GM12873 (cell line): Measurements from ENCODE around the gene RGS17.

Experiments
- TF ChIP-seq, protein P1 (sequence below): IDR thresholded peaks from 2 replicates; pipeline ENCODE4 v1.5.1; 2012; ENCODE audit warnings: low read depth, mild to moderate bottlenecking, moderate library complexity, low read length, control low read depth; ENCODE audit not compliant: insufficient read depth; ENCODE audit errors: missing control alignments

Gene RGS17

DNA sequence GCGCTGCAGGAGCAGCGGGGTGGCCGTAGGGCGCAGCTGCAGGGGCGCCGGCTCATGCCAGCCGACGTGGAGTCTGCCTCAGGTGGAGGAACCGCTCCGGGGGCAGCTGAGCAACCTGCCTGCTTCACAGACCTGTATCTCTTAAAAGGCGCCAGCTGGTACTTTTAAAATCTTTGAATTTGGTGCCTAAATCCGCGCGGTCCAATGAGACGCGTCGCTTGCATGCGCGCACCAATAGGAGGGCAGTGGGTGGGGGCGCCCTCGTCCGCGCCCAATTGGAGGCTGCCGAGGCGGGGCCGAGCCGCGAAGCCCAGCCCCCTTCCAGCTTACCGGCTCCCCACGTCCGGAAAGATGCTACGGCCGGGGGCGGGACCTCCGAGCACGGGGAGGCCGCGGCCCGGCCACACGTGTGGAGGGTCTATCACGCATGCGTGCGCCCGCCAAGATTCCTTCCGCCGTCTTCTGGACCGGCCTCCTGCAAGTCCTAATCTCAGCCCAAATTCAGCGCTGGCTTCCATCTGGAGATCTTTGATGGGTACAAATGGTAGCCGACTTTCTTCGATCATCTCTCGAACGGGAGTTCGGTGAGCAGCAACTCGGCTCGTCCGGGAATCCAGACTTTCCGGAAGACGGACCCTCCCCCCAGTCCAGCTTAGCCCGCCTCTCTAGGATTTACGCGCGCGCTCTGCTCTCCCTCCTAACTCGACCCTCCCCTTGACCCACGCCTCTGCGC lies 148.0 kb downstream of the RGS17 start, which contains the start of gene FBXO5:
Gene FBXO5 (minus strand): TSS at position 138 of the 733 bp plus-strand sequence. CDS start 82 bp downstream, at position 56.
- TF ChIP-seq, protein P1, sequence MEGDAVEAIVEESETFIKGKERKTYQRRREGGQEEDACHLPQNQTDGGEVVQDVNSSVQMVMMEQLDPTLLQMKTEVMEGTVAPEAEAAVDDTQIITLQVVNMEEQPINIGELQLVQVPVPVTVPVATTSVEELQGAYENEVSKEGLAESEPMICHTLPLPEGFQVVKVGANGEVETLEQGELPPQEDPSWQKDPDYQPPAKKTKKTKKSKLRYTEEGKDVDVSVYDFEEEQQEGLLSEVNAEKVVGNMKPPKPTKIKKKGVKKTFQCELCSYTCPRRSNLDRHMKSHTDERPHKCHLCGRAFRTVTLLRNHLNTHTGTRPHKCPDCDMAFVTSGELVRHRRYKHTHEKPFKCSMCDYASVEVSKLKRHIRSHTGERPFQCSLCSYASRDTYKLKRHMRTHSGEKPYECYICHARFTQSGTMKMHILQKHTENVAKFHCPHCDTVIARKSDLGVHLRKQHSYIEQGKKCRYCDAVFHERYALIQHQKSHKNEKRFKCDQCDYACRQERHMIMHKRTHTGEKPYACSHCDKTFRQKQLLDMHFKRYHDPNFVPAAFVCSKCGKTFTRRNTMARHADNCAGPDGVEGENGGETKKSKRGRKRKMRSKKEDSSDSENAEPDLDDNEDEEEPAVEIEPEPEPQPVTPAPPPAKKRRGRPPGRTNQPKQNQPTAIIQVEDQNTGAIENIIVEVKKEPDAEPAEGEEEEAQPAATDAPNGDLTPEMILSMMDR = no peak

DNA sequence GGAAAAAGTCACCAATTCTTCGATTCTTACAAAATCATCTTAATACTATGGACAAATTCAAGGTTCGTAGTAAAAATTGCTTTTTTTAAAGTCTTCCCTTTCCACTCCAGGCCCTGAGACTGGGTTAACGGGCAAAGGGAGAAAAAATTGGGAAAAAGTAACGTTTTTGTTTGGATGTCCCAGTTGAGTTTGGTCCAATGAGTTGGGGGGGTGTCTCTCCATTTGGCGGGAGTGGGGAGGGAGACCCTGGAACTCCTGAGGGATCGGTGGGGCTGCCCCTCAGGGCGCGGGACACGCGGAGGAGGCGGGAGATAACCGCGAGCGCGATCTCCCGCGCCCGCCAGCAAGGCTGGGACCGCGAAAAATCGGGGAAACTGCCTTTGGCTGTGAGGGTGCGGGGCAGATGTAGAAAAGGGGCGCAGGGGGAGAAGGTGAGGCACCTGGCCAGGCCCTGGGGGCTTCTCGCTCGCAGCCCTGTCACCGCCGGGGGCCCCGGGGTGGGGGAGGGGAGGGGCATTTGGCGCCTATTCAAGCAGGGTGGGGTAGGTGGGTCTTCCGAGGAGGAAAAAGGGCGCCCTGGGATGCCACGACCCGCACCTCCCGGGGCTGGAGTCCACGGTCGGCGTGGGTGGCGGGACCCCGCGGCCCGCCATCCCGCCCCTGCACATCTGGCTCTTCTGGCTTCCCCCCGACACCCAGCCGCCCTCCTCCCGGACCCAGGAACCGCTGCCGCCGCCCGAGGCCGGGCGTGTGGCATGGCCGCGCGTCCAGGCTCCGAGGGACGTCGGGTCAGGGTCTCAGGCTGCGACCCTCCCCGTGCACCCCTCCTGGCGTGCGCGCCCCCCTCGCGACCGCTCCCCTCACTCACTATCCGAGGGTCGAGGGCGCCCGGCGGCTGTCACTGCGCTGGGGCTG lies 148.8 kb downstream of the RGS17 start:
- TF ChIP-seq, protein P1 = no peak

DNA sequence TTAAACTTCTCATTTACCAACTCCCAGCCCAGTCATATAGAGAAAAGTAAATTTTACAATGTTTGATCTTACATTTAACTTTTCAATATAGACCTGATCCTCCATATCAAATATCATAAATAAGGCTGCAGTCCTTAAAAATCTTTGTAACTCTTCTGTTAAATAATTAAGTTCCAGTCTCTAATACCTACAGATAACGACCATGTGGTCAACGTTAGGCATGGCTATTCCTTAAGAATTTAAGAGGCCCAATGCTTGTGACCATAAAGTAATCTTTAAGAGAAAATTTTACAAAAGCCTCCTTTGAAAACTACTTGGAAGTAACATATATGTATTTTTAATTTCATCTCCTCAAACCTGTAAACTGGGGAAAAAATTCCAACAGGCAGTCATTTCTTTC lies 149.9 kb downstream of the RGS17 start:
- TF ChIP-seq, protein P1 = no peak

DNA sequence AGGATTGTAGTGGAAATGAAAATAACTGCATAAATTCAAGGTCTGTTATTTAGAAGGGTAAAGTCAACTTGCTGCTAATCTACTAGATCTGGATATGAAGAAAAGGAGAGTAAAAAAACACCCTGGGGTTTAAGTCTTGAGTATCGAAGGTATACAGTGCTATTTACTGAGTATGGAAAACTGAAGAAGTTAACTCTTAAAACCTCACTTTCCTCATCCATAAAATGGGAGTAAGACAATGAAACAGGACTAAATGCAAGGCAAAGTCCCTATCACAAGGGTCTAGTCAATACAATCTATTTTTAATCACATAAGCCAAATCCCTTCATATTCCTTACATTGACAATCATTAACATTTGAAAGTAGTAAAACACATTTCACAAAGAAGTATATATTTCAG lies 150.4 kb downstream of the RGS17 start:
- TF ChIP-seq, protein P1 = no peak

DNA sequence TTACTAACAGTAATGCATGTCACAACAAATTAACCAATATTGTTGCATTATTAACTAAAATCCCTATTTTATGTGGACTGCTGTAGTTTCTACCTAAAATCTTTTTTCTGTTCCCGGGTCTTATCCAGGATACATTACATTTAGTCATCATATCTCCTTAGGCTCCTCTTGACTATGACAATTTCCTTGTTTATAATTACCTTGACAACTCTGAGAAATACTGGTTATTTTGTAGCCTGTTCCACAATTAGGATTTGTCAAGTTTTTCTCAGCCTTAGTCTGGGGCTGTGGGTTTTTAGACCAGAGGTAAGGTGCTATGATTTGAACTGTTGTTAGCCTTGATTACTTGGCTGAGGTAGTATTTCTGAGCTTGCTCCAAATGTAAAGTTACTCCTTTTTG lies 152.0 kb downstream of the RGS17 start:
- TF ChIP-seq, protein P1 = no peak

DNA sequence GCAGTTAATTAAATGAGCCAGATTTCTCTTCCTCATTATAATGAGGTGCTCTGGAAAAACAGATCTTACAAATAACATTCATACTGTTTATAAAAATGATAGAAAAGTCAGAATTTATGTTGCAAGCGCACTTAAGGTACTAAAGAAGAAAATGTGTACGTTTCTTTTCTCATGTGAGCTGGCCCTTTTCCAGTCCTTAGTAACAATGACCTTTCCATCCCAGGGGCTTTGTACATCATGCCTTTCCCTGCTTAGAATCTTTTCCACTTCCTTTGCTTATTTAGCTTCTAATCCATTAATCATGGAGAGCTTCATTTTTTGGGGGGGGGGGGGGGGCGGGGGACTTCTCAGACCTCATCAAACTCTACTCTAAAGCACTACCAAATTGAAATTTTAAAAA lies 153.0 kb downstream of the RGS17 start:
- TF ChIP-seq, protein P1 = no peak

DNA sequence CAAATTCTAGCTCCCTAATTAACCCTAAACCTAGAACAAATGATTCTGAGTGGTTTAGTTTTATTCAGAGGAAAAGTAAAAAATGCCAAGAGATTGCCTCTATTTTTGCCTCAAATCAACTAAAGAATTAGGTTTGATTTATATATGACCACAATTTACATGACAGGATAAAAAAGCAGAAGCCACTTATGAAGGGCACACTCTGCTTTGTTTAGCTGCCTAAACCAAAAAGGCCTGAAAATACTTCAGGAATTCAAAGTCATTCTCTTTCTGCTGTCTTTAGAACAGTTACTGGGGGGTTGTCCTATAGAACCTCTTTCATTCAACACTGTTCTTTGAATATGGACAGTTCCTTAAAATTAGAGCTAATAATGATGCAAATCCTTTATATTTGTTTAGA lies 153.5 kb downstream of the RGS17 start:
- TF ChIP-seq, protein P1 = no peak
